ENCODE data around the gene PDLIM7. TPM values are rescaled to one million over a fixed set of nuclear protein-coding genes. Genes with fewer than 3 reads are reported as not detected.
A peak's percentile ranks its signal among the peaks of the same experiment; 100 is the strongest.

The PDLIM7 gene
- total and polyA plus RNA-seq, 2 of the 4 experiments (the other 2 are of a cell fraction): 70.4 to 534 TPM

DNA sequence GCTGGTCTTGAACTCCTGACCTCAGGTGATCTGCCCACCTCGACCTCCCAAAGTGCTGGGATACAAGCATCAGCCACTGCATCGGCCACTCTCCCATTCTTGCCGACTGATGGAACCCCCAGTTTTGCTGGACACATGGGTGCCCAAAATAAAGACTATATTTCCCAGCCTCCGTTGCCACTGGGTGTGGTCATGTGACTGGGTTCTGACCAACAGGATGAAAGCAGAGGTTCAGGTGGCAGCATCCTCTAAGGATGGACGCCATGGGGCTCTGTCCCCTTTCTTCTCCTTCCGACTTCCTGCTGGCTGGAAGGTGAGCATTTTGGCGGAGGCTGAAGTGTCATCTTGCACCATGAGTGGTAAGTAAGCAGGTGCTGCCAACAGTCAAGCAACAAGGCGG, 10.3 kb downstream of the PDLIM7 start:
- peaks cover 96% of the 10 kb centered on the region for H4K20me1 ChIP-seq (ENCODE audit: insufficient read depth, low read length)
- H3K4me2 ChIP-seq (ENCODE audit: low read depth, low read length): no peak overlapping the region
- H3K36me3 ChIP-seq (ENCODE audit: control insufficient read depth, insufficient read depth, low read length): peaks cover 88% of the 10 kb centered on the region
- no peak overlapping the region for H4K5ac ChIP-seq (ENCODE audit: low read depth, low read length)
- ATAC-seq (ENCODE audit: low read depth) (no peak), DNase-seq (no peak)
- H4K8ac ChIP-seq (ENCODE audit: low read depth in 2 of 2, low read length in 2 of 2): no peak overlapping the region; a peak in 1 of 4 replicates
- no peak overlapping the region for H2BK5ac ChIP-seq (ENCODE audit: low read depth, low read length, poor library complexity, severe bottlenecking)
- in situ Hi-C loops (cut with MboI; ENCODE audit: low sequenced_read_pairs): no loop called here
- H3K56ac ChIP-seq (ENCODE audit: extremely low read depth, insufficient read depth, low read length): no peak overlapping the region
- H3K27ac ChIP-seq (ENCODE audit: insufficient read depth, low read length): no peak overlapping the region
- peaks cover 11% of the 10 kb centered on the region; the same call in 1 of the 2 replicates for H3K4me1 ChIP-seq (ENCODE audit: control insufficient read depth, insufficient read depth, low read length)
- no peak overlapping the region for H2BK20ac ChIP-seq (ENCODE audit: low read depth, low read length)
- H2AK5ac ChIP-seq (ENCODE audit: low read depth, low read length): no peak overlapping the region
- ChIA-PET CTCF (no interaction called here), POLR2A (ENCODE audit: unreplicated experiment) (no interaction called here)
- no peak overlapping the region for H2BK15ac ChIP-seq (ENCODE audit: low read depth, low read length)
- no peak overlapping the region for H4K91ac ChIP-seq (ENCODE audit: insufficient read depth, low read depth, low read length)
- BruUV-seq (replicated peaks): no TSS peak
- no peaks in the 10 kb centered on the region for H3K27me3 ChIP-seq (ENCODE audit: control insufficient read depth, insufficient read depth, low read length)
- no peak for TF ChIP-seq CEBPB (IDR thresholded peaks at IDR 0.05; ENCODE audit: low read depth, low read length)
- no peak for TF ChIP-seq RAD21 (IDR thresholded peaks at IDR 0.05; ENCODE audit: low read length)
- TF ChIP-seq, protein P1, sequence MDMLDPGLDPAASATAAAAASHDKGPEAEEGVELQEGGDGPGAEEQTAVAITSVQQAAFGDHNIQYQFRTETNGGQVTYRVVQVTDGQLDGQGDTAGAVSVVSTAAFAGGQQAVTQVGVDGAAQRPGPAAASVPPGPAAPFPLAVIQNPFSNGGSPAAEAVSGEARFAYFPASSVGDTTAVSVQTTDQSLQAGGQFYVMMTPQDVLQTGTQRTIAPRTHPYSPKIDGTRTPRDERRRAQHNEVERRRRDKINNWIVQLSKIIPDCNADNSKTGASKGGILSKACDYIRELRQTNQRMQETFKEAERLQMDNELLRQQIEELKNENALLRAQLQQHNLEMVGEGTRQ (IDR thresholded peaks at IDR 0.05; ENCODE audit: low read depth, low read length): peak; percentile 44; the same call in 1 of the 2 replicates
- no peak for TF ChIP-seq RFX5 (IDR thresholded peaks at IDR 0.05; ENCODE audit: low read depth, low read length)
- TF ChIP-seq CHD1 (IDR thresholded peaks at IDR 0.05; ENCODE audit: low read depth, low read length): no peak
- TF ChIP-seq MXI1 (IDR thresholded peaks at IDR 0.05; ENCODE audit: borderline replicate concordance, low read depth, low read length): no peak
- no peak for TF ChIP-seq POLR2A (IDR thresholded peaks at IDR 0.05; ENCODE audit: low read depth, low read length)
- no peak for TF ChIP-seq NFE2L2 (IDR thresholded peaks at IDR 0.05; ENCODE audit: low read depth, low read length)
- intact Hi-C loops (cut with micrococcal nuclease): no loop called here
- no peak overlapping the region for H3K4me3 ChIP-seq (ENCODE audit: insufficient read depth, low read depth, low read length)
- no peak overlapping the region for H3K18ac ChIP-seq (ENCODE audit: low read depth, low read length)
- H3K4ac ChIP-seq (ENCODE audit: low read depth, low read length): no peak overlapping the region
- no peak overlapping the region for H3K9ac ChIP-seq (ENCODE audit: low read depth, low read length)
- no peak overlapping the region for H2AK9ac ChIP-seq (replicated peaks; ENCODE audit: low read depth, low read length, poor library complexity)
- no peak overlapping the region for H3K14ac ChIP-seq (replicated peaks; ENCODE audit: low read depth, low read length)
- peaks cover 48 to 86% of the 10 kb centered on the region in 2 experiments for H3K79me1 ChIP-seq (ENCODE audit: low read depth in 1 of 2, low read length in 2 of 2)
- H2BK120ac ChIP-seq (ENCODE audit: low read depth, low read length): no peak overlapping the region
- no peaks in the 10 kb centered on the region for H3K9me3 ChIP-seq (ENCODE audit: control insufficient read depth, insufficient read depth, low read length)
- H2AFZ ChIP-seq (replicated peaks; ENCODE audit: low read length, poor library complexity): no peak overlapping the region
- WGBS, 2 experiments (ENCODE audit: extremely low coverage in 2 of 2, insufficient read length in 1 of 2): no CpG with 5 or more reads among the region's 8 CpGs
- no peak overlapping the region for H3K23ac ChIP-seq (ENCODE audit: low read depth, low read length)
- dilution Hi-C loops (cut with HindIII; ENCODE audit: low sequenced_read_pairs, unreplicated experiment): no loop called here
- peaks cover 16% of the 10 kb centered on the region; the same call in 1 of the 2 replicates for H3K9me1 ChIP-seq (ENCODE audit: insufficient read depth, low read length)

Data from IMR-90 (cell line).